GM18517 (cell line): ENCODE data around the gene FAM168B.
A peak's percentile ranks its signal among the peaks of the same experiment; 100 is the strongest.
"Not testable (repeated sequence)": the region's sequence is repeated elsewhere in the genome, so short reads cannot be mapped to it uniquely, and the experiment has no call there.

ENCODE experiments used
- ATAC-seq: cut with Tn5 transposase; IDR thresholded peaks from one replicate; pipeline ENCODE4 v1.9.1; 2021; ENCODE audit warnings: mild to moderate bottlenecking, moderate library complexity; ENCODE audit not compliant: unreplicated experiment

The FAM168B gene

DNA sequence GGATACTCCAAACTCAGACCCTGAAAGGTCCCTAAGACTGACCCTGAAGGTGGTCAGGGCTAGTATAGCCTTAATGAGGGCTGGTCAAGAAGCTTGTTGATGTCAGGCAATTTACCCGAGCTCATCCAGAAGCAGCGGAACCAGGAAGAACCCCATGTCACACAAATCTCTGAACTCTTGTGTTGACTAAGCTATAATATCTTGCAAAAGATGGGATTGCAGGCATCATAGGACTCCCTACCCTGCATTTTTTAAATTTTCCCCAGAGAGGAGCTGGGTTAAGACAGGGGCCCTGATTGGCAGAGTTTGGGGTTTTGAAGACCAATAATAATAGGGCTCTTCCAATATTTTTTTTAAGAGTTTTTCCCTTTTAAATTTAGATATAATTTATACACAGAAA lies 9.9 kb upstream of the FAM168B start:
- ATAC-seq = no peak

- ATAC-seq = no peak
Measured at GRCh38 chr2:131094463-131095281, 1.4 kb upstream of the FAM168B start.

DNA sequence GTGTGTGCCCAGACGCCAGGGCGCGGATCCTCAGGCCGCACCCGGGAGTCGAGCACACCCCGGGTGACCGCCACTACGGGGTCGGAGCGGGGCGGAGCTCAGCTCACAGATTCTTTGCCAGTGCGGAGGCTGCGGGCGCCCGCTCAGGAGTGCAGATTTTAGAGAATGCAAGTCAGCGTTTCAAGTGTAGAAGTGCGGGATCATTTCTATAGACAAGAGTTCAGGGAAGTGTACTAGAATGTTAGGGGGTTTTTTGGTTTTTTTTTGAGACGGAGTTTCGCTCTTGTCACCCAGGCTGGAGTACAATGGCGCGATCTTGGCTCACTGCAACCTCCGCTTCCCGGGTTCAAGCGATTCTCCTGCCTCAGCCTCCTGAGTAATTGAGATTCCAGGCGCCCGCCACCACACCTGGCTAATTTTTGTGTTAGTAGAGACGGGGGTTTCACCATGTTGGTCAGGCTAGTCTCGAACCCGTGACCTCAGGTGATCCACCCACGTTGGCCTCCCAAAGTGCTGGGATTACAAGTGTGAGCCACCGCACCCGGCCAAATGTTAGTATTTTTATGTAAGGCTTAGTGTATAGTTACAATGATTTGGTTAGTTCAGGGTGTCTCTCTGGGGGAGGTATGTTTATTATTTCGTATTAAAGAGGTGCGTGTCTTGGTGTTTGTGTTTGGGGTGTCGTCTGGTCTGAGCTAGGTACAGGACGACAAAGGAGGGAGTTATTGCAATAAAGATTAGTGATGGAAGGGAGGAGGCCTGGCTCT lies 619 bp upstream of the FAM168B start:
- ATAC-seq = peak; percentile 71

- no peak for ATAC-seq
Measured at GRCh38 chr2:131092458-131093005, 728 bp downstream of the FAM168B start.

DNA sequence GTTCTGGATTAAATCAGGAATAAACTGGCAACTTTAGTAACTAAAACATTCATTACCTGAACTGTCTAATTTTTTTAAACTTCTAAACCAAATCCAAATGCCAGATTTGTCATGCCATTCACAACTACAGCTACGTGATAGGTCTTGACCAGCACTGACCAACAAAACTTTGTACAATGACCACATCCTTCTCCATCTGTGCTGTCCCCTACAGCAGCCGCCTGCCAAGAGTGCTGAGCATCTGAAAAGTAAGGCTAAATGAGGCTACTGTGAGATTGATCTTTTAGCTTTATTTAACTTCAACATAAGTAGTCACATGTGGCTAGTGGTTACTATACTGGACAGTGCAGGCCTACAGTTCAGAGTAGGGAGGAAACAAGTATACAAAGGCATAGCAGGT lies 7.6 kb downstream of the FAM168B start:
- no peak for ATAC-seq

DNA sequence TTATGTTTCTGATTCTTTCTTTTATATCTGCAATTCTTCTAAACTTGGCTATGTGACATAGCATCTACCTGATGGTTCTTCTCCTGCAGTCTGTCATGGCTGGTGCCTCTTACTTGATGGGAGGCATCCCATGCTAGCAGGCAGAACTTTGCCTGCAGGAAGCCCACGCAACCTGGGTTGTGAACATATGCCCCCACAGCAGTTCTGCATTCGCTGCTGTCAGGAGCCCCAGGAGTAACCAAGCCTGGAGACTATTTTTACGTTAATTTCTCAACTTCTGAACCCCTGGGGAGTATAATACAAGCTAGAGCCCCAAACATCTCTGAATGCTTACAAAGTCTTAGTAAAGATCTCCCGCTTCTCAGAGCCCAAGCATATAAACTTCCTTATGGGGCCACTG lies 12.1 kb downstream of the FAM168B start:
- ATAC-seq = no peak

- ATAC-seq = not testable (repeated sequence)
Measured at GRCh38 chr2:131079931-131080330, 13.3 kb downstream of the FAM168B start.

- no peak for ATAC-seq
Measured at GRCh38 chr2:131077966-131078365, 15.3 kb downstream of the FAM168B start.

GRCh38 chr2:131077182-131077846 lies 15.9 kb downstream of the FAM168B start:
- no peak for ATAC-seq

GRCh38 chr2:131076707-131077106 lies 16.6 kb downstream of the FAM168B start:
- no peak for ATAC-seq

DNA sequence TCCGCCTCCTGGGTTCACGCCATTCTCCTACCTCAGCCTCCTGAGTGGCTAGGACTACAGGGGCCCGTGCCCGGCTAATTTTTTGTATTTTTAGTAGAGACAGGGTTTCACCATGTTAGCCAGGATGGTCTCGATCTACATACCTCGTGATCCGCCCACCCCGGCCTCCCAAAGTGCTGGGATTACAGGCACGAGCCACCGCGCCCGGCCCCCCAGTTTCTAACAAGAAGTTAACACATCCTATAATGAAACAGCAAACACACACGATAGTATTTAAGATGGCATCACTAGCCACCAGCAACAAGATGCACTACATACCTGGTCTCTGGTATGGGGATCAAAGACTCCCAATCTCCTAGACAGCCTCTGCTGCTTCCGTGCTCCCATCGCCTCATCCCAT lies 17.7 kb downstream of the FAM168B start:
- not testable (repeated sequence) for ATAC-seq

GRCh38 chr2:131068172-131068571 lies 25.1 kb downstream of the FAM168B start:
- not testable (repeated sequence) for ATAC-seq

DNA sequence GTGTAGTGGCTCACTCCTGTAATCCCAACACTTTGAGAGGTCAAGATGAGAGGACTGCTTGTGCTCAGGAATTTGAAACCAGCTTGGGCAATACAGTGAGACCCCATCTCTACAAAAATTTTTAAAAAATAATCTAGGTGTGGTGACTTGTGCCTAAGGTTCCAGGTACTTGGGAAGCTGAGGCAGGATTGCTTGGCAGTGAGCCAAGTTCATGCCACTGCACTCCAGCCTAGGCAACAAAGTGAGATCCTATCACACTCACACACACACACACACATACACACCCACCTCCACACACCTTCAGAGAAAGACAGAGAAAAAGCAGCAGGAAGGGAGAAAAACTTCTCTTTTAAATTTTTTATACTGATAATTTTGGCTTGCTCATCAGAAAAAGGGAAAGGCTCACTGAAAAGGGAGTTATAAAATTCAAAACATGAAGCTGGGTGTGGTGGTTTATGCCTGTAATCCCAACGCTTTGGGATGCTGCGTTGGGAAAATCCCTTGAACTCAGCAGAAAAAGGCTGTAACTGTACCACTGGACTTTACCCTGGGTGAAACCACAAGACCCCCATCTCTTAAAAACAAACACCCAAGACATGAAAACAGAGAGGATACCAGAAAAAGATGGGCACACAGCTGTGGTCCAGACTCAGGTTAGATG lies 25.7 kb downstream of the FAM168B start:
- no peak for ATAC-seq

DNA sequence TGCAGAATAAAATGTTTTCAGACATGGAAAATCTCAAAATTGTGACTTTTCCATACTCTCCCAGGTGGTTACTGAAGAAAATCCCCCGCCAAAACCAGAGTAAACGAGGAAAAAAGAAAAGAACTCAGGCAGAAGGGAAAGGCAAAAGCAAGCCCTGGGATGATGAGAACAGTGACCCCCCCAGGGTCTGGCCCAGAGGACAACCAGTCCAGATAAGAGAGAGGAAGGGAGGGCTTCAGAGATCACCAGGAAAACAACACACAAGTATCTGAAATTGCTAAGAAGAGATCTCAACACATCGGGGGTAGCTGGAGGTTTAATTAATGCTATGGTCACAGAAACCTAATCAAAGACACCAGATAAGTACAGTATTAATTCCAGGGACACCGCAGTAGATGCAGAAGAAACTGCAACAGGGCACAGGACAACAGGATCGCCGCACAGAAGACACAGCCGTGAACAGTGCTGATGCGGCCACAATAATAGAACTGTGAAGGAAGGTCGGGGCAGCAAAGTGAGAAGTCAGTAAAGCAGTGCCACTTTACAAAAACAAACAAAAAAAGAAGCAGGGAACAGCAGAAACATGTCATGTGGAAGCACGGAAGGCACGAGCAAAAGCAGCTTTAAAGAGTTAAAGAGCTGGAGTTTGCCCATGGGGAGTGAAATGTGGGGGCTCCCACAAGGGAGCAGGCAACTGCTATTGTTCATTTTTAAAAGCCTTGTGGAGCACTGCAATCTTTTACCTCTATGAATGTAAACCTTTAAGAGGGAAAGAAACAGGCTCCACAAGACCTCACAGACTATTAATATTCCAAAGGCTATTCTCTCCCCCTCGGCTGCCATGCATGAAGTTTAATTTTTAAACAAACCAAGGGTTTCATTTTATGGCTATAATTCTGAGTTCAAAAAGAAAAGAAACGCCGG lies 28.4 kb downstream of the FAM168B start:
- ATAC-seq = no peak

- no peak for ATAC-seq
Measured at GRCh38 chr2:131063501-131064283, 29.6 kb downstream of the FAM168B start.

- ATAC-seq = no peak
Measured at GRCh38 chr2:131058920-131059319, 34.3 kb downstream of the FAM168B start.

- ATAC-seq = no peak
Measured at GRCh38 chr2:131058214-131058843, 34.9 kb downstream of the FAM168B start.

GRCh38 chr2:131056932-131057287 lies 36.4 kb downstream of the FAM168B start:
- ATAC-seq = no peak
